Naive B cell (primary cell): ENCODE measurements around the gene EPG5. TPM values are rescaled to one million over a fixed set of nuclear protein-coding genes. Genes with fewer than 3 reads are reported as not detected.
"Not testable (repeated sequence)": the region's sequence is repeated elsewhere in the genome, so short reads cannot be mapped to it uniquely, and the experiment has no call there.

Experiments
- ATAC-seq, 2 donors: fragments of 150-1000 bp; cut with Tn5 transposase; 2 replicates each; pipeline ENCODE4 v1.10.0; 2021; ENCODE audit warnings: low read depth in 2 of 2, mild to moderate bottlenecking in 2 of 2, moderate library complexity in 2 of 2
- DNase-seq: peaks from one replicate; pipeline ENCODE4 v3.0.0; 2022
- H3K27ac Mint-ChIP-seq, 6 donors: one replicate each; pipeline ENCODE4 v1.8.0; 2020 to 2022; ENCODE audit warnings: mild to moderate bottlenecking in 6 of 6, mixed read lengths in 6 of 6, moderate library complexity in 5 of 6, inconsistent platforms in 2 of 6
- H3K27me3 Mint-ChIP-seq, 3 donors: one replicate each; pipeline ENCODE4 v1.8.0; 2021 to 2022; ENCODE audit warnings: mixed read lengths in 3 of 3, mild to moderate bottlenecking in 1 of 3
- H3K36me3 Mint-ChIP-seq, 2 donors: one replicate each; pipeline ENCODE4 v1.8.0; 2020 to 2022; ENCODE audit warnings: mixed read lengths in 2 of 2, inconsistent platforms in 1 of 2, mild to moderate bottlenecking in 1 of 2
- H3K4me1 Mint-ChIP-seq, 3 donors: one replicate each; pipeline ENCODE4 v1.8.0; 2020 to 2022; ENCODE audit warnings: mixed read lengths in 3 of 3, inconsistent platforms in 1 of 3, mild to moderate bottlenecking in 1 of 3, moderate library complexity in 1 of 3
- H3K4me3 Mint-ChIP-seq, 8 donors: one replicate each; pipeline ENCODE4 v1.8.0; 2020 to 2022; ENCODE audit warnings: mild to moderate bottlenecking in 8 of 8, mixed read lengths in 8 of 8, moderate library complexity in 8 of 8, inconsistent platforms in 2 of 8
- H3K9me3 Mint-ChIP-seq, 7 donors: one replicate each; pipeline ENCODE4 v1.8.0; 2020 to 2022; ENCODE audit warnings: mixed read lengths in 7 of 7, mild to moderate bottlenecking in 5 of 7, inconsistent platforms in 2 of 7, moderate library complexity in 1 of 7
- polyA plus RNA-seq, 6 donors: library from polyadenylated mRNA; unstranded; fragments of 300-500 nt; fragmentation: Illumina TruSeq; gene quantifications; one replicate each; pipeline ENCODE4 v1.2.3, GENCODE V29; 2021; ENCODE audit warnings: low read depth in 6 of 6

EPG5 gene
- polyA plus RNA-seq, 6 donors from 2014 or later = 3.4 to 6.9 (median 5.4) TPM

DNA sequence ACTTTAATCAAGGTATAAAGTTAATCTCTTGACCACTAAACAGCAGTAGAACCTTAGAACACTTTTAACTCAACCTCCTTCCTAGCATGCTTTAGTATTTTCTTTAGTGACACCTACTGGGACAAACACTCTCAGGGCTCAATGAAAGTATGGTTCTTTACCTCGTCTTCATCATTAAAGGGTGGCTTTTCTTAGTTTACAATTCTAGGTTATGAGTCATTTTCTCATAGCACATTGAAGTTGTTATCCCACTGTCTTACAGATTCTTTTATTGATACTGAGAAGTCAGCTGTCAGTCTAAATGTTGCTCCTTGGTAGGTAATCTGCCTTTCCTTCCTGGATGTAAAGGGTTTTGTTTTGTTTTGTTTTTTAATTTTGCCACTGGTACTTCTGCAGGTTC is 103.7 kb downstream of the EPG5 start:
- no peak overlapping the region for H3K4me3 Mint-ChIP-seq
- DNase-seq (no peak), ATAC-seq (no peak)
- H3K9me3 Mint-ChIP-seq = no peaks in the 10 kb centered on the region
- no peaks in the 10 kb centered on the region for H3K4me1 Mint-ChIP-seq
- H3K27ac Mint-ChIP-seq = peak overlapping the region in 1 of 6 donors; percentile 51
- H3K36me3 Mint-ChIP-seq = peaks cover 49 to 62% of the 10 kb centered on the region in 2 donors
- no peaks in the 10 kb centered on the region for H3K27me3 Mint-ChIP-seq

GRCh38 chr18:45861926-45862325 is 105.2 kb downstream of the EPG5 start:
- ATAC-seq (no peak), DNase-seq (no peak)
- peak overlapping the region in 1 of 6 donors; percentile 52 for H3K27ac Mint-ChIP-seq
- no peak overlapping the region for H3K4me3 Mint-ChIP-seq
- H3K9me3 Mint-ChIP-seq = no peaks in the 10 kb centered on the region
- H3K4me1 Mint-ChIP-seq = no peaks in the 10 kb centered on the region
- no peaks in the 10 kb centered on the region for H3K27me3 Mint-ChIP-seq
- peaks cover 49 to 64% of the 10 kb centered on the region in 2 donors for H3K36me3 Mint-ChIP-seq

DNA sequence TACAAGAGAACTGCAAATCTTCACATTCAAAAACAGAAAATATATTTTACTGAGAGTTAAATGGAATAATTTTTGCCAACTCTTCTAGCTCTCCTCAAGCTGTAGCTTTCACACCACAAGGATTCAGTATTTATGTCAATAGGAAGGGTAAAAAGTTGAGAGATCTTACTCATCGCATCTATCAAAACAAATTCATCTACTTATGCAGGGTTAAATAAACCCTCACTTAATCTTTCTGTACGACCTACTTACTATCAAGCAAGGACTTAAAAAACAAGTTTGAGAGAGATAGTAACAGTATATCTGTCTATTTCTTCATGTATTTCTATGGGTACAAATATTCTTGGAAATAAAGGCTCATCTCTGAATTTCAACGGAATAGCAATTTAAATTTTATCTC is 106.2 kb downstream of the EPG5 start:
- DNase-seq (no peak), ATAC-seq (no peak)
- no peaks in the 10 kb centered on the region for H3K9me3 Mint-ChIP-seq
- no peak overlapping the region for H3K27ac Mint-ChIP-seq
- H3K4me1 Mint-ChIP-seq = no peaks in the 10 kb centered on the region
- no peak overlapping the region for H3K4me3 Mint-ChIP-seq
- H3K27me3 Mint-ChIP-seq = no peaks in the 10 kb centered on the region
- H3K36me3 Mint-ChIP-seq = peaks cover 49 to 63% of the 10 kb centered on the region in 2 donors

DNA sequence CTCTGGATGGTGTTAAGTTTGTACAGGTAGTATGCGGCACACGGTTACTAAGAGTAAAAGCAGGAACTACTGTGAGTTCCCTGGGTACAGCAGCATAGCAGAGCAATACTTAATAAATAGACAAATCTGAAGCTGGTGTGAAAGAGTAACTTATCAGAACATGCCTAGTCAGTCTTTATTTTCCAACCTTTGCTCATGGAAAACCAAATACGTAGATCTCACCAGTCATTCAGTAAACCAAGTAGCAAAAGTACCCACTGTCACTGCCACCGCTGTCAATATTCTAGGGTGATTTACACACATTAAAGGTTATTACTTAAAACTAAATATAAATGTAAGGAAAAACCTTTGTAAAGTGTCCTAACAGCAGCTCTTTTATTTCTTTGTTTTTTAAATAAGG is 106.6 kb downstream of the EPG5 start:
- Mint-ChIP-seq H3K4me1 (no peaks in the 10 kb centered on the region), H3K27me3 (no peaks in the 10 kb centered on the region), H3K27ac (peak overlapping the region in 1 of 6 donors; percentile 29), H3K9me3 (no peaks in the 10 kb centered on the region), H3K36me3 (peaks cover 49 to 63% of the 10 kb centered on the region in 2 donors), H3K4me3 (no peak overlapping the region)
- ATAC-seq = no peak
- no peak for DNase-seq

DNA sequence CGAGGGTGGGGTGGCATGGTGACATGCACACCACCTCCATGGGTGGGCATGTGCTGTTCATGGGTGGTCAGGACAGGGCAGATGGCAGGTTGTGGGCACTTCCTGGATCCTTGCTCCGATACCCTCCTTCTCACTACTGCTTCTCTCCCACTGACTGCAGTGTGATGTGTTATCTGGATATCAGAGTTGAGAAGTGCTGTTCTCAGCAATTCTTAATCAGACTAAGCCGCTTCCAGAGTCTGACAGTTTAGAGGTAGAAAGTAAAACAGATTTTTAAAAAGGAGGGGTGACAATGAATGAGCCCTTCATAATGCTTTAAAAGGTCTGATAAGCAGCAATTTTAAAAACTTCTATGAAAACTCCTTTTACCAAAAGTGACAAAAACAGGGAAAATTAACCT is 107.8 kb downstream of the EPG5 start:
- Mint-ChIP-seq H3K9me3 (no peaks in the 10 kb centered on the region), H3K4me3 (peak overlapping the region in 1 of 8 donors; percentile 52), H3K27me3 (no peaks in the 10 kb centered on the region), H3K4me1 (no peaks in the 10 kb centered on the region), H3K27ac (peak overlapping the region in 3 of 6 donors; percentile 21 to 49 (median 39)), H3K36me3 (peaks cover 53 to 55% of the 10 kb centered on the region in 2 donors)
- no peak for DNase-seq
- ATAC-seq = no peak

- no peaks in the 10 kb centered on the region for H3K4me1 Mint-ChIP-seq
- no peaks in the 10 kb centered on the region for H3K27me3 Mint-ChIP-seq
- peaks cover 55 to 58% of the 10 kb centered on the region in 2 donors for H3K36me3 Mint-ChIP-seq
- H3K9me3 Mint-ChIP-seq = no peaks in the 10 kb centered on the region
- DNase-seq (no peak), ATAC-seq (no peak)
- no peak overlapping the region for H3K27ac Mint-ChIP-seq
- no peak overlapping the region for H3K4me3 Mint-ChIP-seq
Observed at GRCh38 chr18:45856531-45856930, 110.6 kb downstream of the EPG5 start.

DNA sequence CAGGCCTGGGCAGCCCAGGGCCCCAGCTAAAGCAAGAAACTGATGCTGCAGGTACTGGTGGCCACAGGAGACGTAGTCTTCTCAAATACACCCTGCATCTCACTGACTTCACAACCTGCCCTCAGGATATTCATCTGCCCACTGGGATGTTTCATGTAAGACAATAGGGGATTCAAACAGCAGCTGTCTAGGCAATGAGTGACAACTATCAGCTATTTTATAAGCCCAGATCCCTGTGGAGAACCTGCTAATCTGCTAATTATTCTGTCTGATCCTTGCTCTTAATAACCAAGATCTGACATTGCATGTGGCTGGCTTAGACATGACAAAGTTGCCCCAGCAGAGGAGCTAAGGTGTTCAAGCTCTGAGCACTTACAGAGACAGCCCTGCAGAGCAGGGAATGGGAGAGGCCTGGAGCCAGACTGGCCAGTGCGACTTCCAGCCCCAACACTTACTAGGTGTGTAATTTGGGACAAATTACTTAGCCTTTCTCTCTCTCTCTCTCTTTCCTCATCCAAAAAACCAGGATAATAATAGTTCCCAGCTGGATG is 113.0 kb downstream of the EPG5 start:
- DNase-seq (no peak), ATAC-seq (no peak)
- Mint-ChIP-seq H3K9me3 (no peaks in the 10 kb centered on the region), H3K36me3 (peaks cover 43 to 47% of the 10 kb centered on the region in 2 donors), H3K4me3 (no peak overlapping the region), H3K27ac (peak overlapping the region in 1 of 6 donors; percentile 83), H3K27me3 (no peaks in the 10 kb centered on the region), H3K4me1 (peaks cover 0 to 3% (median 0%) of the 10 kb centered on the region in 3 donors)

DNA sequence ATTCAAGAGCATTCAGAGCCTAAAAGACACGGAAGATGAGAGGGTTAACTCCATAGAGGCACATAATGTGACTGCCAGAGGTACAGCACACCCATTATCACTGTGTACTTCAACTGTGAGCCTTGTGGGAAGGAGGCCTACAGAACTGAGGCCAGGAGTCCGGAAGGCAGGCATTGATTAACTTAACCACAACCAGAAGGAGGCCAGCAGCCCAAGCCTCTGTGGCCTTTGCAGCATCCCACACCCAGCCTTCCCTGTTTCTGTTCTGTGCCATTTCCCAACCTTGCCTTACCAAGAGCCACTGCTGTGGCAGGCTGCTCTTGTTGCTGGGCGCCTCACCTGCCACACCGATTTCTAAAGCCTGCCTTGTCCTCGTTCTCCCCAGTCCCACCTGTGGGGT is 114.5 kb downstream of the EPG5 start:
- Mint-ChIP-seq H3K27me3 (no peaks in the 10 kb centered on the region), H3K4me1 (peaks cover 0 to 3% (median 0%) of the 10 kb centered on the region in 3 donors), H3K36me3 (peaks cover 32 to 45% of the 10 kb centered on the region in 2 donors), H3K9me3 (no peaks in the 10 kb centered on the region), H3K4me3 (no peak overlapping the region), H3K27ac (peak overlapping the region in 2 of 6 donors; percentile 3 to 21)
- no peak for ATAC-seq
- no peak for DNase-seq

DNA sequence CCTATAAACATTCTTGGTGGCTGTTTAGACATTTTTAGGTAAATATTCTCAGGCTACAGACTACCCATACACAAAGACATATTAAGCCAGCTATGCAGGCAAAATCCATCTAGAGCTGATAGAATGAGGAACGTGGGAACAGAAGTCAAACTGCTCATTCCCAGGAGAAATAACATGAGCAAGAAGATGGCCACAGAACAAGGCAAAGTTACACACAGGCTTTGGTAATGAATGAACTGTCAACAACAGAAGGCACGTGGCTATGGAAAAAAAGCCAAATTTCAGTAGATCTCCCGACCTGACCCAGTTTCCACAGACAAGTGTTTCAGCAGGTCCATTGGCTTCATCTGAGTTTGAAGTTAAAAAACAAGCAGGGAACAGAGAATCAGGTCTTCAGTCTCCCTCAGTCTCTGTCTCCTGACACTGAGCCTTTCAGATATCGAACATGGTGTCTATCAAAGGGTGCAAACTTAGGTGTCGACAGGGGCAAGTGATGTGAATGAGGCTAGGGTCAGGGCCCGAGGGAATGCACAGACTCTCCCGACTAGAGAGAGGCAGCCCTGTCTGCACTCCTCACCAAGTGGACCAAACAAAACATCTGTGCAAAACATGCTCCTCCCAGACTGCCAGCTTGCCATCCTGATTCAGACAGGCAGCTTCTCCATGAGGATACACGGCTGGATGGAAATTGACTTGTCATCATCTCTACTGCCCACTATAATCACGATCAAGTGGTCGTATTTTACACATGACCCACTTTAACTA is 115.8 kb downstream of the EPG5 start:
- Mint-ChIP-seq H3K27me3 (no peaks in the 10 kb centered on the region), H3K9me3 (no peaks in the 10 kb centered on the region), H3K27ac (peak overlapping the region in 2 of 6 donors; percentile 13 to 30), H3K4me1 (peaks cover 0 to 3% (median 0%) of the 10 kb centered on the region in 3 donors), H3K36me3 (peaks cover 28 to 41% of the 10 kb centered on the region in 2 donors), H3K4me3 (no peak overlapping the region)
- ATAC-seq = no peak
- no peak for DNase-seq

- Mint-ChIP-seq H3K36me3 (peaks cover 16 to 28% of the 10 kb centered on the region in 2 donors), H3K27me3 (no peaks in the 10 kb centered on the region), H3K9me3 (no peaks in the 10 kb centered on the region), H3K4me3 (no peak overlapping the region), H3K4me1 (peaks cover 0 to 3% (median 0%) of the 10 kb centered on the region in 3 donors), H3K27ac (peak overlapping the region in 1 of 6 donors; percentile 74)
- ATAC-seq (peak; percentile 51 to 52), DNase-seq (no peak)
Observed at GRCh38 chr18:45850021-45850420, 117.1 kb downstream of the EPG5 start.

GRCh38 chr18:45849529-45849928 is 117.6 kb downstream of the EPG5 start:
- no peaks in the 10 kb centered on the region for H3K27me3 Mint-ChIP-seq
- H3K27ac Mint-ChIP-seq = peak overlapping the region in 1 of 6 donors; percentile 62
- ATAC-seq (no peak), DNase-seq (no peak)
- H3K4me3 Mint-ChIP-seq = no peak overlapping the region
- no peaks in the 10 kb centered on the region for H3K9me3 Mint-ChIP-seq
- H3K36me3 Mint-ChIP-seq = peaks cover 16 to 26% of the 10 kb centered on the region in 2 donors
- H3K4me1 Mint-ChIP-seq = peaks cover 0 to 3% (median 0%) of the 10 kb centered on the region in 3 donors

- not testable (repeated sequence) for H3K4me1 Mint-ChIP-seq, H3K27me3 Mint-ChIP-seq, DNase-seq, ATAC-seq, H3K4me3 Mint-ChIP-seq, H3K9me3 Mint-ChIP-seq
- peaks cover 16 to 24% of the 10 kb centered on the region in 2 donors for H3K36me3 Mint-ChIP-seq
- peak overlapping the region in 1 of 6 donors; percentile 20 for H3K27ac Mint-ChIP-seq
Observed at GRCh38 chr18:45848643-45849042, 118.5 kb downstream of the EPG5 start.

- ATAC-seq (no peak), DNase-seq (no peak)
- Mint-ChIP-seq H3K4me1 (peaks cover 0 to 3% (median 0%) of the 10 kb centered on the region in 3 donors), H3K9me3 (no peaks in the 10 kb centered on the region), H3K27me3 (no peaks in the 10 kb centered on the region), H3K27ac (no peak overlapping the region), H3K4me3 (no peak overlapping the region), H3K36me3 (peaks cover 4 to 11% of the 10 kb centered on the region in 2 donors)
Observed at GRCh38 chr18:45847119-45847518, 120.0 kb downstream of the EPG5 start.

GRCh38 chr18:45845410-45845809 is 121.7 kb downstream of the EPG5 start:
- DNase-seq (no peak), ATAC-seq (no peak)
- H3K4me3 Mint-ChIP-seq = no peak overlapping the region
- peaks cover 0 to 5% of the 10 kb centered on the region in 2 donors for H3K36me3 Mint-ChIP-seq
- H3K27ac Mint-ChIP-seq = peak overlapping the region in 1 of 6 donors; percentile 14
- peaks cover 0 to 3% (median 0%) of the 10 kb centered on the region in 3 donors for H3K4me1 Mint-ChIP-seq
- no peaks in the 10 kb centered on the region for H3K9me3 Mint-ChIP-seq
- peaks cover 8 to 12% (median 10%) of the 10 kb centered on the region in 3 donors for H3K27me3 Mint-ChIP-seq
